GM23248 (cell line): Measurements from ENCODE around the gene CACNG4. TPM values are rescaled to one million over a fixed set of nuclear protein-coding genes. Genes with fewer than 3 reads are reported as not detected.

Experiments
- DNase-seq: peaks from one replicate; pipeline ENCODE4 v3.0.0-alpha.2; 2015
- H2AFZ ChIP-seq: fragments of 200-600 bp; sonication (generic); 2 replicates; pipeline ENCODE4 v1.6.1; 2016; ENCODE audit warnings: antibody characterized with exemption
- H3F3A ChIP-seq: fragments of 200-600 bp; sonication (generic); 2 replicates; pipeline ENCODE4 v1.6.1; 2016; ENCODE audit warnings: mild to moderate bottlenecking, antibody characterized with exemption, mixed run types; ENCODE audit not compliant: insufficient read depth
- H3K27ac ChIP-seq: fragments of 200-600 bp; sonication (generic); 2 replicates; pipeline ENCODE4 v1.5.1; 2016; ENCODE audit warnings: mild to moderate bottlenecking
- H3K27me3 ChIP-seq: fragments of 200-600 bp; sonication (generic); replicated peaks from 2 replicates; pipeline ENCODE4 v1.6.1; 2016; ENCODE audit warnings: mild to moderate bottlenecking; ENCODE audit not compliant: insufficient read depth
- H3K36me3 ChIP-seq: fragments of 200-600 bp; sonication (generic); 2 replicates; pipeline ENCODE4 v1.6.1; 2016; ENCODE audit warnings: low read depth, mild to moderate bottlenecking
- H3K4me1 ChIP-seq: fragments of 200-600 bp; sonication (generic); 2 replicates; pipeline ENCODE4 v1.6.1; 2016; ENCODE audit warnings: mild to moderate bottlenecking; ENCODE audit not compliant: insufficient read depth
- H3K4me2 ChIP-seq: fragments of 200-600 bp; sonication (generic); one replicate; pipeline ENCODE4 v1.6.1; 2016; ENCODE audit warnings: mild to moderate bottlenecking; ENCODE audit not compliant: unreplicated experiment
- H3K4me3 ChIP-seq: fragments of 200-600 bp; sonication (generic); 2 replicates; pipeline ENCODE4 v1.5.1; 2016; ENCODE audit warnings: mild to moderate bottlenecking
- H3K79me2 ChIP-seq: fragments of 200-600 bp; sonication (generic); 2 replicates; pipeline ENCODE4 v1.6.1; 2016; ENCODE audit warnings: mild to moderate bottlenecking; ENCODE audit not compliant: insufficient read depth
- H3K9ac ChIP-seq: fragments of 200-600 bp; sonication (generic); 2 replicates; pipeline ENCODE4 v1.6.1; 2016; ENCODE audit warnings: mild to moderate bottlenecking
- H3K9me2 ChIP-seq: fragments of 200-600 bp; sonication (generic); 2 replicates; pipeline ENCODE4 v1.6.1; 2016; ENCODE audit warnings: mixed run types, mild to moderate bottlenecking, moderate library complexity; ENCODE audit not compliant: insufficient read depth
- H3K9me3 ChIP-seq: fragments of 200-600 bp; sonication (generic); one replicate; pipeline ENCODE4 v1.6.1; 2017; ENCODE audit warnings: low read depth
- H4K20me1 ChIP-seq: fragments of 200-600 bp; sonication (generic); 2 replicates; pipeline ENCODE4 v1.6.0; 2016; ENCODE audit not compliant: insufficient read depth
- EZH2 ChIP-seq: fragments of 200-600 bp; sonication (generic); IDR thresholded peaks from 2 replicates; pipeline ENCODE4 v1.6.1; 2018; ENCODE audit warnings: antibody characterized with exemption, mild to moderate bottlenecking; ENCODE audit not compliant: insufficient read depth, poor library complexity, severe bottlenecking
- EZH2phosphoT487 ChIP-seq: fragments of 200-600 bp; sonication (generic); IDR thresholded peaks from 2 replicates; pipeline ENCODE4 v1.6.1; 2018; ENCODE audit warnings: antibody characterized with exemption, moderate library complexity, mild to moderate bottlenecking, low read depth; ENCODE audit not compliant: insufficient read depth
- WGBS, 2 experiments: methylation state at CpG; one replicate each; pipeline ENCODE4 v1.1.6; 2015 to 2017; ENCODE audit warnings: low lambda C conversion rate in 2 of 2, low coverage in 1 of 2; ENCODE audit errors: missing lambda C conversion rate in 2 of 2; 5-methylcytosine and 5-hydroxymethylcytosine counted together
- in situ Hi-C: fragments of 300-500 bp; cut with MboI; formaldehyde crosslinking; loops from 2 replicates; pipeline ENCODE4 v1.15.0; 2020
- polyA plus RNA-seq: library from polyadenylated mRNA; unstranded; fragments of >200 nt; fragmentation: Nextera tagmentation; extraction: Ambion mirVana; gene quantifications from 2 replicates; pipeline ENCODE4 v1.2.1, GENCODE V29; 2016
- total RNA-seq: library from RNA; depleted of rRNA; stranded (reverse); fragments of >200 nt; shearing (Covaris generic); gene quantifications from 2 replicates; pipeline ENCODE4 v1.2.3, GENCODE V29; 2014; rRNA removed

Gene CACNG4
- total and polyA plus RNA-seq, 2 experiments from 2014 or later: not detected

DNA sequence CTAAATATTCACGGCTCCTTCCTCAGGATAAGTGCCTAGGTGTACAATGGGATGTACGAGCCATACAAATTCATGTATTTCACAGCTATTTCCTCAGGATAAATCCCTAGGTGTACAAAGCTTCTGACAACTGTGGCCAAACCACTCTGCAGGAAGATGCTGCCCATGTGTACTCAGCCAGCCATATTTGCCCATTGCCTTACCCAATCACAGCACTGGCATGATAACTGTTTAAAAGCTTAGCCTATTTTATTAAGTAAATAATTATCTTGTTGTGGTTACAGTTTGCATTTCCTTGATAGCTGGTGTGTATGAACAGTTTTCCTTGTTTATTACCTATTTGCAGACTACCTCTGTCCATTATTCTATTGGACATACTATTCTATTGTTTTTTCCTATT is 115.0 kb downstream of the CACNG4 start:
- no peak for TF ChIP-seq EZH2phosphoT487
- Histone ChIP-seq H3K9me3 (no peaks in the 10 kb centered on the region), H4K20me1 (no peaks in the 10 kb centered on the region; the same call in 1 of the 2 replicates), H3F3A (no peaks in the 10 kb centered on the region), H3K27me3 (no peaks in the 10 kb centered on the region), H3K9ac (no peak overlapping the region), H3K27ac (no peak overlapping the region), H3K4me3 (no peak overlapping the region), H3K36me3 (peaks cover 18% of the 10 kb centered on the region; the same call in 1 of the 2 replicates), H2AFZ (no peak overlapping the region), H3K4me1 (no peaks in the 10 kb centered on the region), H3K9me2 (no peaks in the 10 kb centered on the region), H3K79me2 (peaks cover 12% of the 10 kb centered on the region; the same call in 1 of the 2 replicates), H3K4me2 (no peak overlapping the region)
- no peak for DNase-seq
- WGBS, 2 experiments: 97 to 100% methylated on average over 2 of the region's 2 CpGs
- in situ Hi-C loops: no loop called here

DNA sequence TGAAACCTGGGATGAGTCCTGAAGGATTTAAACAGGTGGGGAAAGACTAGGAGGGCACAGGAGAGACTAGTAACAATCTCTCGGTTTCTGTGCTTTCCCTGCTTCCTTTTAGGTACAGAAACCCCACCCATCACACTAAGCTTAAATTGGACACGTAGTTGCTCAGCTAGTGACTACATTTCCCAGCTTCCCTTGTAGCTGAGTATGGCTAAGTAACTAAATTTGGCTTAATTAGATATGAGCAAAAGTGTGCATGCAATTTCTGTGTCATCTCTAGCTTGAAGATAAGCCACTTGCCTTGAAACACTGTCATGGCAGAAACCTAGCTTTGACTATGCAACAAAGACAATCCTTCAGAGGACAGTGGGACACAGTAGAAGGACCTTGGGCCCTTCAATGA is 116.3 kb downstream of the CACNG4 start:
- Histone ChIP-seq H3K4me2 (no peak overlapping the region), H3K27ac (no peak overlapping the region), H3K27me3 (no peaks in the 10 kb centered on the region), H3K4me3 (no peak overlapping the region), H3F3A (no peaks in the 10 kb centered on the region), H3K79me2 (peaks cover 12% of the 10 kb centered on the region; the same call in 1 of the 2 replicates), H3K36me3 (peaks cover 26% of the 10 kb centered on the region), H3K4me1 (no peaks in the 10 kb centered on the region), H4K20me1 (no peaks in the 10 kb centered on the region; the same call in 1 of the 2 replicates), H3K9me2 (no peaks in the 10 kb centered on the region), H2AFZ (no peak overlapping the region), H3K9ac (no peak overlapping the region), H3K9me3 (no peaks in the 10 kb centered on the region)
- TF ChIP-seq EZH2 (no peak), EZH2phosphoT487 (no peak)
- DNase-seq: no peak
- in situ Hi-C loops: no loop called here
- WGBS, 2 experiments: 95 to 98% methylated on average over 2 of the region's 2 CpGs

DNA sequence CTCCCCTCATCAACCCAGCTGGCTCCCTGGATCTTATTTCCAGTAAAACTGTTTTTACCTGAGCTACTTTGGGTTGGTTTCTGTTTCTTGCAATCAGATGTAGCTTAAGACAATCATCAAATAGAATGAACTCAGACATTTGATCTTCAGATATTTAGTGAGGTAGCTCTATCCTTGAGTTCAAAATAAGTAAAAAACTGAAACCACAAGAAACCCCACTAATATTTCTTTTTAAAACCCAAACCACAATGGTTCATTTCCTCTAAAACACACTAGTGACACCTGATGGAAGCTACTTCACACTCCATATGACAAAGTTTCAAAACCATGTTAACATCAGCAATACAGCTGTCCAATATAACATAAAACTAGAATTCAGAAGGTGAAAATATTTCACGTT is 117.6 kb downstream of the CACNG4 start:
- no peak overlapping the region for H3K9ac ChIP-seq
- DNase-seq: no peak
- H3K4me2 ChIP-seq: no peak overlapping the region
- no peaks in the 10 kb centered on the region for H3K4me1 ChIP-seq
- no peak overlapping the region for H2AFZ ChIP-seq
- H4K20me1 ChIP-seq: no peaks in the 10 kb centered on the region; the same call in 1 of the 2 replicates
- H3K9me2 ChIP-seq: no peaks in the 10 kb centered on the region
- no peak overlapping the region for H3K4me3 ChIP-seq
- 94 to 96% methylated on average over 1 of the region's 1 CpG for WGBS, 2 experiments
- peaks cover 18% of the 10 kb centered on the region for H3K36me3 ChIP-seq
- H3K27ac ChIP-seq: no peak overlapping the region
- H3F3A ChIP-seq: no peaks in the 10 kb centered on the region
- in situ Hi-C loops: no loop called here
- H3K27me3 ChIP-seq: no peaks in the 10 kb centered on the region
- H3K79me2 ChIP-seq: peaks cover 12% of the 10 kb centered on the region; the same call in 1 of the 2 replicates
- TF ChIP-seq EZH2: no peak
- TF ChIP-seq EZH2phosphoT487: no peak
- no peaks in the 10 kb centered on the region for H3K9me3 ChIP-seq

Other genes starting within 250 kb of the CACNG4 start
- not detected in 2 replicates for gene CACNG5, start 129.6 kb upstream of the CACNG4 start, total RNA-seq
- not detected in 2 replicates for gene CACNG5, start 129.6 kb upstream of the CACNG4 start, polyA plus RNA-seq
- gene CACNG1, start 79.8 kb downstream of the CACNG4 start, total RNA-seq: not detected in 2 replicates
- not detected in 2 replicates for gene CACNG1, start 79.8 kb downstream of the CACNG4 start, polyA plus RNA-seq